ENCODE data around the gene ESD. TPM values are rescaled to one million over a fixed set of nuclear protein-coding genes. Genes with fewer than 3 reads are reported as not detected.

ESD gene
- total RNA-seq, 1 experiment from 2014 or later, result 78.8 TPM

DNA sequence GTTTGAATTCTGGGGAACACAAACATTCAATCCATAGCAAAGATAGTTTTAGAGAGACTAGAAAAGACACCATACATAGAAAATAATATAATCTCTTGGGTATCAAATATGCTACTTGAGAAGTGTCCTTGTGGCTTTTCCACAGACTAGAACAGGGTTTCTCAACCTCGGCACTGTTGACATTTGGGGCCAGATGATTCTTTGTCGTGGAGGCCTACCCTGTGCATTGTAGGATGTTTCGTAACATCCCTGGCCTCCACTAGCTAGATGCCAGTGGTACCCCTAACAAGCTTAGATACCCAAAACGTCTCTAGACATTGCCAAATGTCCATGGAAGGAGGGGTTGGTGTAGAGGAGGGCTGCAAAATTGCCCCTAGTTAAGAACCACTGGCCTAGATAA is 2.2 kb upstream of the ESD start:
- no peak overlapping the region for H2BK120ac ChIP-seq (ENCODE audit: low read depth, low read length, poor library complexity, severe bottlenecking)
- no peak overlapping the region for H3K14ac ChIP-seq (ENCODE audit: insufficient read depth, low read length)
- no peak overlapping the region for H3K4me3 Mint-ChIP-seq
- H3K4me2 ChIP-seq (ENCODE audit: insufficient read depth, insufficient read length, low read length), result no peak overlapping the region
- H4K91ac ChIP-seq (ENCODE audit: insufficient read length, low read depth, low read length), result no peak overlapping the region
- H3K79me2 ChIP-seq (ENCODE audit: insufficient read depth, low read length), result no peaks in the 10 kb centered on the region; the same call in 1 of the 2 replicates
- no peak overlapping the region for H3K4ac ChIP-seq (ENCODE audit: low read depth, low read length)
- WGBS (ENCODE audit: extremely low coverage, insufficient read length, low lambda C conversion rate), result no CpG with 5 or more reads among the region's 4 CpGs
- H2BK15ac ChIP-seq (ENCODE audit: low read depth, low read length), result no peak overlapping the region
- no peak overlapping the region for H3K9ac ChIP-seq (ENCODE audit: extremely low read depth, insufficient read length, low read length)
- H2BK12ac ChIP-seq (ENCODE audit: insufficient read length, low read depth, low read length), result no peak overlapping the region
- no peaks in the 10 kb centered on the region for H4K20me1 ChIP-seq (ENCODE audit: control insufficient read depth, insufficient read depth, insufficient read length)
- no peak overlapping the region for H3K56ac ChIP-seq (ENCODE audit: insufficient read length, low read depth, low read length)
- H3K27me3 Mint-ChIP-seq (ENCODE audit: low read depth), result no peaks in the 10 kb centered on the region
- no peak overlapping the region for H3K18ac ChIP-seq (ENCODE audit: insufficient read length, low read depth, low read length)
- no peak overlapping the region for H2AK5ac ChIP-seq (ENCODE audit: insufficient read length, low read length)
- TF ChIP-seq, protein P1, sequence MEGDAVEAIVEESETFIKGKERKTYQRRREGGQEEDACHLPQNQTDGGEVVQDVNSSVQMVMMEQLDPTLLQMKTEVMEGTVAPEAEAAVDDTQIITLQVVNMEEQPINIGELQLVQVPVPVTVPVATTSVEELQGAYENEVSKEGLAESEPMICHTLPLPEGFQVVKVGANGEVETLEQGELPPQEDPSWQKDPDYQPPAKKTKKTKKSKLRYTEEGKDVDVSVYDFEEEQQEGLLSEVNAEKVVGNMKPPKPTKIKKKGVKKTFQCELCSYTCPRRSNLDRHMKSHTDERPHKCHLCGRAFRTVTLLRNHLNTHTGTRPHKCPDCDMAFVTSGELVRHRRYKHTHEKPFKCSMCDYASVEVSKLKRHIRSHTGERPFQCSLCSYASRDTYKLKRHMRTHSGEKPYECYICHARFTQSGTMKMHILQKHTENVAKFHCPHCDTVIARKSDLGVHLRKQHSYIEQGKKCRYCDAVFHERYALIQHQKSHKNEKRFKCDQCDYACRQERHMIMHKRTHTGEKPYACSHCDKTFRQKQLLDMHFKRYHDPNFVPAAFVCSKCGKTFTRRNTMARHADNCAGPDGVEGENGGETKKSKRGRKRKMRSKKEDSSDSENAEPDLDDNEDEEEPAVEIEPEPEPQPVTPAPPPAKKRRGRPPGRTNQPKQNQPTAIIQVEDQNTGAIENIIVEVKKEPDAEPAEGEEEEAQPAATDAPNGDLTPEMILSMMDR (conservative IDR thresholded peaks at IDR 0.05), result no peak
- peaks cover 0 to 5% (median 1%) of the 10 kb centered on the region in 3 experiments; a peak in 4 of 7 replicates for H3K36me3 Mint-ChIP-seq (ENCODE audit: insufficient read depth in 1 of 3, low read depth in 3 of 3)
- H2AFZ ChIP-seq (ENCODE audit: low read length), result no peak overlapping the region
- no peaks in the 10 kb centered on the region for H3K79me1 ChIP-seq (ENCODE audit: insufficient read depth, low read depth, low read length, poor library complexity, severe bottlenecking)
- H3K27ac Mint-ChIP-seq, result no peak overlapping the region
- H2BK5ac ChIP-seq (ENCODE audit: insufficient read length, low read length), result no peak overlapping the region
- no peak overlapping the region for H3T11ph ChIP-seq (ENCODE audit: low read length)
- H3K4me1 Mint-ChIP-seq, result peaks cover 21 to 31% of the 10 kb centered on the region in 2 experiments
- DNase-seq, result no peak
- no peak overlapping the region for H3K27ac ChIP-seq (ENCODE audit: insufficient read length, low read depth, low read length)
- H3K23me2 ChIP-seq (ENCODE audit: insufficient read length, low read depth, low read length, poor library complexity, severe bottlenecking), result peaks cover 8% of the 10 kb centered on the region
- H3K23ac ChIP-seq (ENCODE audit: insufficient read length, low read depth, low read length), result no peak overlapping the region
- no peak overlapping the region for H4K8ac ChIP-seq (replicated peaks; ENCODE audit: insufficient read length, low read depth, low read length)
- no peaks in the 10 kb centered on the region for H3K9me3 Mint-ChIP-seq
- H3K9me3 ChIP-seq (ENCODE audit: control insufficient read depth, low read depth, low read length), result no peaks in the 10 kb centered on the region
- no peak overlapping the region for H4K5ac ChIP-seq (ENCODE audit: insufficient read length, low read depth, low read length)
- peaks cover 4% of the 10 kb centered on the region; the same call in 1 of the 2 replicates for H3K4me1 ChIP-seq (ENCODE audit: insufficient read depth, low read length)
- no peak overlapping the region for H2BK20ac ChIP-seq (ENCODE audit: low read depth, low read length, poor library complexity, severe bottlenecking)
- no peaks in the 10 kb centered on the region for H3K27me3 ChIP-seq (ENCODE audit: insufficient read depth, low read length)
